Panc1 (cell line): ENCODE data around the gene TUFM.

Experiments used
- POLR2AphosphoS5 ChIP-seq: IDR thresholded peaks from 2 replicates; pipeline ENCODE4 v1.6.1; 2012; ENCODE audit warnings: mild to moderate bottlenecking, low read depth, low read length, moderate library complexity
- REST ChIP-seq, 2 experiments: IDR thresholded peaks; 2 replicates each; pipeline ENCODE4 v1.6.1; 2011 to 2012; ENCODE audit warnings: low read depth in 2 of 2, control low read depth in 1 of 2, low read length in 1 of 2, mild to moderate bottlenecking in 1 of 2, moderate library complexity in 1 of 2; ENCODE audit not compliant: insufficient read depth in 1 of 2
- TF ChIP-seq, protein P1 (sequence below): fragments of 450-650 bp; IDR thresholded peaks from 2 replicates; pipeline ENCODE4 v1.5.1; 2017; ENCODE audit warnings: mild to moderate bottlenecking

DNA sequence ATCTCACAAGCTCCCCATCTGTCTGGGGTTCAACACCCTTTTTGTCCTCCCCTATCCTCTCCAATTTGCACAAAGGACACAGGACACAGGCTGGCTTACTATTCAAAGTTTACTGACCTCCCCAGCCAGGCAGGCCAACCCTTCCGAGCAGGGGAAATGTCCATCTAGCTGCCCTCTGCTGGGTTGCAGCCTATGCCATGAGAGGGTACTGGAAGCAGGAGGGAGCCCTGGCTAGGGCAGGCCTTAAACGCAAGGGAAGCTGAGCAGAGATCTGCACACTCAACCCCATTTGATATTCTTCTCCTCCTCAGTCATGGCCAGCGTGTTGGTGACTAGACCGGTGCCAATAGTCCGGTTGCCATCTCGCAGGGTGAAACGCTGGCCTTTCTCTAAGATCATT is 3.5 kb downstream of the TUFM start:
- TF ChIP-seq, protein P1, sequence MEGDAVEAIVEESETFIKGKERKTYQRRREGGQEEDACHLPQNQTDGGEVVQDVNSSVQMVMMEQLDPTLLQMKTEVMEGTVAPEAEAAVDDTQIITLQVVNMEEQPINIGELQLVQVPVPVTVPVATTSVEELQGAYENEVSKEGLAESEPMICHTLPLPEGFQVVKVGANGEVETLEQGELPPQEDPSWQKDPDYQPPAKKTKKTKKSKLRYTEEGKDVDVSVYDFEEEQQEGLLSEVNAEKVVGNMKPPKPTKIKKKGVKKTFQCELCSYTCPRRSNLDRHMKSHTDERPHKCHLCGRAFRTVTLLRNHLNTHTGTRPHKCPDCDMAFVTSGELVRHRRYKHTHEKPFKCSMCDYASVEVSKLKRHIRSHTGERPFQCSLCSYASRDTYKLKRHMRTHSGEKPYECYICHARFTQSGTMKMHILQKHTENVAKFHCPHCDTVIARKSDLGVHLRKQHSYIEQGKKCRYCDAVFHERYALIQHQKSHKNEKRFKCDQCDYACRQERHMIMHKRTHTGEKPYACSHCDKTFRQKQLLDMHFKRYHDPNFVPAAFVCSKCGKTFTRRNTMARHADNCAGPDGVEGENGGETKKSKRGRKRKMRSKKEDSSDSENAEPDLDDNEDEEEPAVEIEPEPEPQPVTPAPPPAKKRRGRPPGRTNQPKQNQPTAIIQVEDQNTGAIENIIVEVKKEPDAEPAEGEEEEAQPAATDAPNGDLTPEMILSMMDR, result no peak
- TF ChIP-seq POLR2AphosphoS5 (0 out of 2 replicates have a peak, but pooled peaks have one; percentile 30), REST (IDR thresholded peaks at IDR 0.05; ENCODE audit: insufficient read depth in 1 of 2, low read depth in 2 of 2, low read length in 1 of 2) (no peak)
